Hematopoietic multipotent progenitor cell treated with erythropoietin and hydrocortisone succinate and interleukin-3 and kit ligand, for 6 days (in vitro differentiated cells): ENCODE results near the gene IL9.

ENCODE experiments used
- DNase-seq: peaks from one replicate; pipeline ENCODE4 v3.0.0-alpha.2; 2015

The IL9 gene

DNA sequence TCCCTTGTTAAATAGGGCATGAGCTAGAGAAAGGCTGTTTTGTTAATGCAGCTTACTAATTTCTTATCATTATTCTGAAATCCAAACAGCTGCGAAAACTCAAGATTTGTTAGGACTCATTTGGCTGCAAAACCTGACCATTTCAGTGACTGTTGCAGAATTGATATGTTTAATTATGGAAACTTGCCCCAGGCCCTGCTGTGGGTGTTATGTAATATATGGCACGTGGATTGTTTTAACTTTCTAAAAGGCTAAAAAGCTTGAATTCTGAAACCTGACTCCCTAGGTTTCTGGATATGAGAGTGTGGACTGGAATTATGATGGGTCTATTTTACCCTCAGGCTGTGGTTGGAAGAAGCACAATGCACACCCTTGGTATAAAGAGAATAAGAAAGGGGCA is 4.4 kb downstream of the IL9 start:
- DNase-seq: no peak

DNA sequence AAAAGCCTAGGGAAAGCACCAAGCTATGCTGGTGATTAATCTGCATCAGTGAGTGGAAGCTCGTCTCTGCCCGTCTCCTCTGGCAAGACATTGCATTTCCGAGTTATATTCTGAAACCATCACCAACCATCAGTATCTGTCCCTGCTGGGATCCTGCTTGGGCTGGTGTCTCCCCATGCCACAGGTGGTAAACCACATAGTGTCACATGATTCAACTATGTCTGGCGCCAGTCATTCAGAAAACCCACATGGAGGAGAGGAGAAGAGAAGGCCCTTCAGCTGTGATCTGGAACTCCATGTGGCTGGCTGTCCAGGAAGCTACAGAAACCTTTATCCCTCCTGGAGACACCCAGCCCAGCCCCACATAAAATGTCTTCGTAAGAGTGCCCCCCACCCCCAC is 4.8 kb downstream of the IL9 start:
- DNase-seq: no peak

DNA sequence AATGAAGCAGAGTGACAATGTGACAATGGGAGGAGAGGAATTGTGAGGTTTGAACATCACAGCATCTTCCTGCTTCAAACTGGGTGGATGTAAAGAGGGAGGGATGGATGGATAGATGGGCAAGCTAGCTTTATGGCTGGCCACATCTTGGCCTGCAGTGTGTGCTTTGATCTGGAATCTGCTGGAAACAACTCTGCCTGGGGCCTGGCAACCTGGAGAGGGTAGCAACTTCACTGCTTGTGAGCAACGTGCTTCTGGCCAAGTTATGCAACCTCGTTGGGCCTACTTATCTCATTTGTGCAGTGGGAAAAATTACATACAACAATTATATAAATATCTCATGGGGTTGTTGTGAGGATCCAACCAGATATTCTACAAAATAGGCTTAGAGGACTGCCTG is 5.3 kb downstream of the IL9 start:
- DNase-seq: no peak

DNA sequence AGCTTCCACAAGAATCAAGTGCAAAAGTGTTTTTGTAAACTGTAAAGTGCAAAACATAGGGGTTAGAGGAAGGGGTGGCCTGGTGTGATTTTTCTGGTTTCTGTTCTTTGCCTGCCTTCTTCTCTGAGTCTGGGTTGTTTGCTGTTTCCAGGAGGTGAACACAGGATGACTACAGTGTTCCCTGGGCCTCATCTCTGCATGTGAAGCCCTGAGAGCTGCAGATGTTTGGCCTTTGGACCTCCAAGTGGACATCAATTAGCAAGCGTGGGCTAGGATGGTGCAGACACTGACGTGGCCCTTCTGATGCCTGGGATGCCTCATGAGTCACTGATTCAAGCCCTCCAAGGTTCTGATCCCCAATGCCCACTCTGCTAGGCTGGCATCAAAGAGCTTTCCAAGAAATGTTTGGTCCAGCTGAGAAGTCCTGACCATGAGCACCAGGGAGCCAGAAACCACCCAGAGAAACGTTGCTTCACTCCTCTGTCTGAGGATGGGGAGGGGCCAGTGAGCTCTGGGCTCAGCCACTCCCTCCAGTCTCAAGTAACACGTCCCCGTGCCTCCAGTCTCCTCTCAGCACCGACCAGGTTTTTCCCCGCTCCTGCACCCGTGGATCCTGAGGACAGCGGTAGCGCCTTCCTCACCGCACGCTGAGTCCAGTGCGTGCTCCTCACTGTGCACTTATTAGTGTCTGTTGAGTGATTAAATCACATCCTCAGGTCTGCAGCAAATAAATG is 7.6 kb downstream of the IL9 start:
- DNase-seq: no peak

DNA sequence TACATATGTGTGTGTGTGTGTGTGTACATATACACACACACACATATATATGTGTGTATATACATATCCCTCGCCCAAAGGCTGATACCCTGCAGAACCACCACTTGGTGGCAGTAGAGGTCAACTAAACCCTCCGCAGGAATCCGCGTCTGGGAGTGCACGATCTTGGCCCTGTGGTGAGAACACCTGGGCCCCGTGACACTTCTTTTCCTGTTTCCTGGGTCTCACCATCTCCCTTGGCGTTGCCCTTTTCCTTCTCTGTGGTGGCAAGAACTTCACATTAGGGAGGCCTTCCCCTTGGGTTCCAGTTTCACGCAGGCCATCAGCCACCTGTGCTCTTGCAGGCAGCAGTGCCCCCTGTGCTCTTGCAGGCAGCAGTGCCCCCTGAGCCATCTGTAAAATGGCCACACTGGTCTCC is 8.2 kb downstream of the IL9 start:
- peak; percentile 87 for DNase-seq

DNA sequence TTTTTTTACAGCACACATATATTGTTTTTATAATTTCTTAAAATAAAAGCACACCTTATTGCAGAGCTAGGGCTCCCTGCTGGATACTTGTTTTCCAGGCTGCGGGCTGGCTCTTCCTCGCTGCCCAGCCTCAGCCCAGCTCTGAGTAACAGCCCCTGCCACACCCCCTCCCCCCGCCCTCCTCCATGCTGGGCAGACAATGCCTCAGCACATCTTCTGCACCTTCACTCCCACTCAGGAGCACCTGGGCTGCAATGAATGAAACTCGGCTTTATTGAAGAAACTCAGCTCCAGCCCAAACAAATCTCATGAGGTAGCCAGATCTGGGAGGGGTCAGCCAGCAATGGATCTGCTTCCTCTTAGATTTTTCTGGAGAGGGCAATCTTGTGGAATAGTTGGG is 9.5 kb downstream of the IL9 start:
- no peak for DNase-seq

DNA sequence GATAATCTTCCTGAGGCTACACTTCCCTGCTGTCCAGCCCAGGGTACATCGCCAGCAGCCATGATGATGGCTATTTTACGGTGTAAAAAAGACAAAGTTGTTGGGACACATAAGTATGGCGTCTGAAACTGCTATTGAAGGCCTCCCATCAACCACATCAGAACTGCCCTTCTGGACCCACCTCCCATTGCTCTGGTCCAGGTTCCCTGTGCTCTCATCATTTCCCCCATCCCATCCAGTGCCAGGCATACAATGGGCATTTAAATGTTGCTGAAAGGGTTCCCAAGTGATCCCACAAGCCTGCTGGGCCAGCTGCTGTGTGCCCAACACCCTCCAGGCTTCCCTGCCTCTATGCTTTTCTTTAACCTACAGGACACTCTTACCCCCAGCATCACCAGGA is 10.6 kb downstream of the IL9 start:
- DNase-seq: no peak

DNA sequence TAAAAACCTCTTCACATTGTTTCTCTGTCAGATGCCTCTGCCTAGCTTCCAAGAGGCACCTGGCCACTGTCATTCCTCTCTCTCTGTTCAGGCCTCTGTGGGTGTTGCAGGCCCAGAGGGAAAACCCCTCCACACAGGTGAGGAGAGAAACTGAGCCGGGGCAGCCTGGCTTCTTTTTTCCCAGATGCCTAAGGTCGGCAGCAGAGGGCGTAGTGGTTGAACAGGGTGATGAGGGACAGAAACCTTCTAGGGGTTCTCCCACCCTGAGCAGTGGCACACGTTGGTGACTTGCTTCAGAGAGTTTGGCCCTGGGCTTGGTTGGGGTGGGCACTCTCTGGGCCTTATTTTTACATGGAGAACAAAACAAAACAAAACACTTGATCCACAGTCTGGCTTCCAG is 12.2 kb downstream of the IL9 start:
- DNase-seq: peak; percentile 27

DNA sequence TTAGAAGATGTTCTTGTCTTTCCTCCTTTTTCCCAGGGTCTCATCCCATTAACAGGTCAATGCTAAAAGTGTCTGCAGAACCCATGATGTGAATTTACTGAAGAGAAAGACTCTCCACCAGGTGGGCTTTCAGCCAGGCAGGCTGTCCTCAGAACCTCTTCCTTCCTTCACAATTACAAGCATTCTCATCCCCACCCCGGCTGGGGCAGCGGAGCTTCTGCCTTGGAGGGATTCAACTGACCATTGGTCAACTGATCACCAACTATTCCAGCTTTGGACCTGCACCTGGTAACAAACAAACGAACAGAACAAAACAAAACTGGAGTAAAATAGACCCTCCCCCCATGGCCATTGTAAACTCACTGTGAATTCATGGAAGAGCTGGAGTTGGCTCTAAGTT is 12.6 kb downstream of the IL9 start:
- no peak for DNase-seq

DNA sequence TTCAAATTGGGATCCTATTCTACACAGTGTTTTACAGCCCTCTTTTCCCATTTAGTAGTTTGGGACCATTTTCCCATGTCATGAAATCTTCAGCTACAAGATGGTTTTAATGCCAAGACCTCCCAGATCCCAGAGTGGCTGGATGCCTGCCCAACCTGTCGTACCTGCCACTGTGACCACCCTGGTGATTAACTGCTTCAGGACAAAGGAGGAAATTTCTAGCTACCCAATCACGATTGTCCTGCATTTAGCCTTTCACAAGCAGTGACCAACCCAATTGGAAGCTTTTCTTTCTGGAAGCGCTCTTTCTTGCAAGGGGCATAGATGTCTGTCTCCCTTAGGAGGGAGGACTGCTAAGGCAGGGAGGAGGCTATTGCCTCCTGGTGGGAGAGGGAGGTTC is 13.8 kb downstream of the IL9 start:
- no peak for DNase-seq

DNA sequence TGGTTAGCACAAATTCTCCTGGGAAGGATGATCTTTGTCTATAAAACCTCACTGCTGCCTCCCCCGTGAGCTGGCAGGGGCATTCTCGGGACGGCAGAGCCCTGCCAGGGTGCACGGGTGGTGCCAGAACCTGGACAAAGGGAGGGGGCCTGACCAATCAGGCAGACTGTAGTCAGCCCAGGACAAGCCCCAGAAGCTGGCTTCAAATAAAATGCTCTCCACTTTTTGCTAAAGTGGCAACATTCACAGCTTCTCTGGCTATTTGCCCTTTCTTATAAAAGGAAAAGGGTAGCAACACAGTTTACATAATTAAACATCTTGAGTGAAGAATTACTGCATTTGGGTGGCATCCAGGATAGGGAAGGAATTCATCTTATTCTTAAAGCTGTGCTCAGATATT is 14.4 kb downstream of the IL9 start:
- DNase-seq: no peak

DNA sequence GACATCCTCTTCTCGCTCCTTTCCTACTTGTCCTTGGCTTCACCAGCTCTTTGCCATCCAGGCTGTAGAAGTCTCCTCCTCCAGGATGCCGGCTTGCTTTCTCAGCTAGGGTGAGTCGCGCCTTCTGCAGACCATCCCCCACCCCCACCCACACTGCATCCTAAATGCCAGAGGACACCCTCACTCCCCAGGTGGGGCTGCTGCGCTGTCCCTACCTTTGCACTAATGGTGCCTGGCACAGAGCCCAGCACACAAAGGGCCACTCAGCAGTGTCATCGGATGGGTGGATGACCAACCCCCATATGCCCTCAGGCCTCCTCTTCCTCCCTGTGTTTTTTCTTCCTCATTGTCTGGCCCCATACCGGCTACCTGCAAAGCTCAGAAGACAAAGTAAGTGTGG is 14.8 kb downstream of the IL9 start:
- DNase-seq: no peak

DNA sequence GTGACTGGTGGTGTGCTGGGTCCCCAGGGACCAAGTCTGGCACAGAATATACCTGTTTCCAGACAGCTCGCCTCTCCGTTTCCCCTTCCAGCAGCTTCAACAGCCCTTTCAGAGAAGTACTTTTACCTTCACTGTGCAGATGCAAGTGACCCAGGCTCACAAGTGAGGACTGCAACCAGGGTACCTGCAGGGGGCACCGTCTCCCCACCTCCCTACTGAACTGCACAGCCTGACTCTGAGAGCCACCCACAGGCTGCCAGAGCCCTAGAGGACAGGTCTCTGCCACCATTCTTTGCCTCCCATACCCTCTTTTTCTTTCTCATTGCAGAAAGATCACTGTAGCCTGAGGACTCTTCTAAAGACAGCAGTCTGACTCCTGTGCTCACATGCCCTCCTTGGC is 15.4 kb downstream of the IL9 start:
- DNase-seq: peak; percentile 51

DNA sequence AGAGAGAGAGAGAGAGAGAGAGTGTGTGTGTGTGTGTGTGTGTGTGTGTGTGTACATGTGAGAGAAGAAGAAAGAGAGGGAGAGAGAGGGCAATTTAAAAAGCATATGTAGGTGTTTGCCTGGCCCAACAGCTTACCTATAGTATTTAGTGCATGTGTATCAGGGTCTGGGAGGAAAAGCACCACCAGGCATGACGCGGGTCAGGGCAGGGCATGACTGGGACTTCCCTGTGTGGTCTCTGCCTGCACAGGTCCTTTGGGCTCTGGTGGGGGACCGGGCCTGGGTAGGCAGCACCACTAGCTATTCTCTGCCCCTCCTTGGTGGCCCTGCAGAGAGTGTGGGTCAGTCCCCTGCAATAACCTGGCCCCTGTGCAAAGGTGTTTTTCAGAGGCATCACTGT is 16.1 kb downstream of the IL9 start:
- DNase-seq: no peak

DNA sequence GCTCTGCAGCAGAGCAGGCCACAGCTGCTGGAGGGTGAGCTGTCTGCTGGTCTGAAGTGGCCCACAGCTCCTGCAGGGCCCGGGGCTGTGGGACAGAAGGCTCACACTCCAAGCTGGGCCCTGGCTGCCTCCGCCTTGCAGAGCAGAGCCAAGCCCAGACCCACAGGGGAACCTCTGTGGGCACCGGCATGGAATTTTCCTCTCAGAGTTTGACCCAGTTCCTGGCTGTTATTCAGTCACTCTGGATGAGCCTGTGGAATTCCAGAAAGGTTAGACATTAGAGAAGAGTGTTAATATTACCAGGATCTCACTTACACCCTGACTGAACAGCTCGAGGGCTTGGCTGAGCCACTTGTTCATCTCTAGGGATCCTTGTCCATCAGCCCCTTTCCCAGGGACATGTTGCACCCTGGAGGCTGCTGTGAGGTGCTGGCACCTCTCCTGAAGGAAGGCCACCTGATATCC is 17.5 kb downstream of the IL9 start:
- no peak for DNase-seq

DNA sequence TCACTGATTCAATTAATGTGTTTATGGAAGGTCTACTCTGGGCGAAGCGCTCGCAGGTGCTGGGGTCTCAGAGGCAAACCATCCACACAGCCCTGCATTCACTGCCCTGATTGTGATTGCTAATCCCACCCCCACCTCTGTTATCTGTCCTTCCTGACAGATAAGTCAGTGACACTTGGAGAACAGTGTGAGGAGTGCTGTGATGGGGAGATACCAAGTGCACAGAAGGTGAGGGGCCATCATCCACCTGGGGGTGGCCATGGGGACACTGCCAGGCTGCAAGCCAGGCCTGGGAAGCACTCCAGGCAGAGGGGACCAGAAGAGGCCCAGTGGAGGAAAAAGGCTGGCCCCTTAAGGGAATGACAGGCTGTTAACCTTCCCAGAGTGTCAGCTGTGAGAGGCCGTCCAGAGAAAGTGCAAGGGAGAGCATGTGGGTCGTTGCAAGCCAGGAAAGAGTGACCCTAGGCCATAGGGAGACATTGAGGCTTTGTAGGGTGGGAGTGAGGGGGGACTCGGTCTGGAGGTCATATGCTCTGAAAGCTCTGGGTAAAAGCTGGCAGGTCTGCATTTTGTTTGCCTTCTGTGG is 18.0 kb downstream of the IL9 start:
- DNase-seq: no peak

DNA sequence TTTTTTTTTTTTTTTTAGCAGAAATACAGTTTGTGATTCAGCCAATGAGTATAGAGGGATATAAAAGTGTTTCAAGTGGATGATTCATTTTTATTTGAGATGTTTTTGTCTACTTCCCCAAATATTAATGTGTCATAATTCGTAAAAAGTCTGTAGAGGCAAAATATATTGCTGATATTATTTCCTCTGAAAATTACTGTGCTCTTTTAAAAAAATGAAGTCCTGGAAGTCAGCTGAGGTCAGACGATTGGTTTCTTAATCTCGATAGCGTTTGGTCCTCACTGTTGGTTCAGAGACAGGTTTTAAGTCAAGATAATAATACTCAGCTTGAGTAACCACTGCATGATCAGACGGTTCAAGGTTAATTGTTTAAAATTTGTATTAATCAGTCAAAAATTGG is 19.5 kb downstream of the IL9 start:
- DNase-seq: peak; percentile 62

DNA sequence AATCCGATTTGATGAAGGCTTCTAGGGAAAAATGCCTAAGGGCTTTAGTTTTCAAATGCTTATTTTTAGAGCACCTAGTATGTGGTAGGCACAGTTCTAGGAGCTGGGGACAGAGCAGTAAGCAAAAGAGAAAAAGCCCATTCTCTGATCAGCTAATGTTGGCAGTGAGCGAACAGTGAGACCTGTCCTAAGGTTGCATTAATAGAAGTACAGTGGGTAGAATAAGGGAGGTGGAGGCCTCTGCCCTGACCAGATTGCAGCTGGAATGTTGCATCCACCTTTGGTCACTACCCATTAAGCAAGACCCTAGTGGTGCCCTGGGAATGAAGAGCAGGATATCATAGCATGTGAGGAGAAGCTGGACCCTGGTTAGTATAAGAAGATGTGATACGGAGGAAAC is 20.1 kb downstream of the IL9 start:
- no peak for DNase-seq

DNA sequence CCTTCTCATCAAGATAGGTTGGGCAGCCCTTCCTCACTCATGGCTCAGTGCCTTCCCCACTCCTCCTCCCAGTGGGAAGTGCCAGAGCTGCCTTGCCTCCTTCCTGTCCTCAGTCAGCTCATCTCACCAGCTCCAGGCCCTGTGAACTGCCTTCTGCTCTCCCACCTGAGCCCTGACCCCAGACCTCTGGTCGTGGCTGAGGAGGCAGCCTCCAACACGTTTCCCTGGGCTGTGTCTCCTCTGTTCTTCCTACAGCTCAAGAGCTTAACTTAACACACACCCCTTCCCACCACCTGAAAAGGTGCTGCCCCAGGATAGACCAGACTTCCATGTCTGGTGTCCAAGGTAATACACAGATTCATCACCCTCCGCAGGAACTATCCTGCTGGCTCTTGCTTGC is 21.2 kb downstream of the IL9 start:
- no peak for DNase-seq

DNA sequence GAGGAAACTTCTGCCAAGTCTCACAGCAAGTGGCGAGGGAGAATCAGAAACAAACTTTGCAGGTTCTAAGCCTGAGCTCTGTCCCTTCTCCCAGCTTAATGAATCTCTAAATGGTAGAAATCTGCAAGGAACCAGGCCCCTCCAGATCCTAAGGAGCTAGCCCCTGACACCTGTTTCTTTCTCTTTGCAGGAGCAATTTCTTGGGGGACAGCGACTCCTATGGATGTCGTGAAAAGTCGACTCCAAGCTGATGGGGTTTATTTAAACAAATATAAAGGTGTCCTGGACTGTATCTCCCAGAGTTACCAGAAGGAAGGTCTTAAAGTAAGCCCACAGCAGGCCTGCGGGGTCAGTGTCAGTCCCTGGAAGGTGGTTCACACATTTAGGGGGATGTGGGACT is 21.8 kb downstream of the IL9 start:
- no peak for DNase-seq

DNA sequence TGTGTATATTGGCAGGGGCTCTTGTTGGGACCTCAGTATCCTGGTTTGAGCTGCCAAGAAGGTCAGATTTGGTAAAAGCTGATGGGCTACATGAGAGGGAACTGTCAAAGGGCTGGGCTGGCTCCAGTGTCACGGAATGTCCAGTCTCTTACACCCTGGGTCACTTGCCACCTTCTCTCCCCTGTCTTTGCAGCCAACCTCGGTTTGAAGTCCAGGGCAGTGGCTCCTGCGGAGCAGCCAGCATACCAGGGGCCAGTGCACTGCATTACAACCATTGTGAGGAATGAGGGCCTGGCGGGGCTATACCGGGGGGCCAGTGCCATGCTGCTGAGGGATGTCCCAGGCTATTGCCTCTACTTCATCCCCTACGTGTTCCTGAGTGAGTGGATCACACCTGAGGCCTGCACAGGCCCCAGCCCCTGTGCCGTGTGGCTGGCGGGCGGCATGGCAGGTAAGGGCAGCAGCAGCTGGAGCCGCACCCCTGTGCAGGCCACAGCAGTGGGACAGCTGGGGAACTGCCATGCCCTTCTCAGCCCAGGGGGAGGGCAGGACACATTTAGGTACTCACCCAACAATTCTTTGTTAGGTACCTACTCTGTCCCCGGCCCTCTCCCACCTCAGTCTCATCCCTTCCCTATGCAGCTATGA is 24.2 kb downstream of the IL9 start:
- DNase-seq: no peak

DNA sequence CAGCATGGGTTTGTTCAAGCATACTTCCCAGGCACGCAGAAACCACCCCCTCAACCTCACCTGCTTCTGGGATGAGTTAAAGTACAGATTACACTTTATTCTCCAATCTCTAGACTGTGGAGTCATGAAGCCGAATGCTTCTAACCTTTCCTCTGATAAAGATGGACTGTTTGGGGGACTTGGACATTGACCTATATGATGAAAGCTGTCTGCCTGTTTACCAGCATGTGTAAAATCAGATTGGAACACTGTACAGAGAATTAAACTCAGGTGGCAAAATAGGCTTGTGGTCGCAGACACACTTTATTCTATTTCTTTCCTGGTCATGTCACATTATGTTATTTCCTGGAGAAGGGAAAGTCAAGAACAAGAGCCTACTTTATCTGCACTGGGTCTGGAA is 25.7 kb downstream of the IL9 start:
- no peak for DNase-seq

DNA sequence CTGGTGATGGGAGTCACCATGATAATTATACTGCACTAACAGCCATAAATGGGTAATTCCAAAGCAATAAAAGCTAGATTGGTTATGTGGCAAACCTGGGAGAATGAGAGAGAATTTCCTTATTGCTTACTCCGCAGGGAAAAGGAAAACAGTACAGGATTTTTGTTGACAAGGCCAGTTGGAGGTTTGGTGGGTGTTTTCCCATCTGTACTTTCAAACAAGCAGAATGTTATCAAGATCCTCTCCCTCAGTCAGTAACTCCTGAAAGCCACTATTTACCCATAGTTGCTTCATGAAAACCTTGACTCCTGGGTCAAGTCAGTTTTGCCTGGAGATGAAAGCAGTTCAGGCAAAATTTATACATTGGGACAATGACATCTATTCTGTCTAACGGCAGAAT is 26.4 kb downstream of the IL9 start:
- no peak for DNase-seq

DNA sequence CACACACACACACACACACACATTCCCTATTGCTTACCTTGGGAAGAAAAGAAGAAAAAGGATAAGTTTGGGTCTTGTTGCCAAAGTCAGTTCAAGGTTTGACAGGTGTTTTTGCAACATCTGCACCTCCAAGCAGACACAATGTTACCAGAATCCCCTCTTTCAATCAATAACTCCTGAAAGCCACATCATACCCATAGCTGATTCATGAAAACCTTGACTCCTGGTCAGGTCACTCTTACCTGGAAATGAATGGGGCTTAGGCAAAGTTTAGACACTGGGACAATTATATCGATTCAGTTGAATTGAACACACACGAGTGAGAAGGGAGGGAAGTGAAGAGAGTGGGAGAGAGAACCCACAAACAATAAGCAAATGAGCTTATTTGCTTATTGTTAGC is 27.0 kb downstream of the IL9 start:
- no peak for DNase-seq

DNA sequence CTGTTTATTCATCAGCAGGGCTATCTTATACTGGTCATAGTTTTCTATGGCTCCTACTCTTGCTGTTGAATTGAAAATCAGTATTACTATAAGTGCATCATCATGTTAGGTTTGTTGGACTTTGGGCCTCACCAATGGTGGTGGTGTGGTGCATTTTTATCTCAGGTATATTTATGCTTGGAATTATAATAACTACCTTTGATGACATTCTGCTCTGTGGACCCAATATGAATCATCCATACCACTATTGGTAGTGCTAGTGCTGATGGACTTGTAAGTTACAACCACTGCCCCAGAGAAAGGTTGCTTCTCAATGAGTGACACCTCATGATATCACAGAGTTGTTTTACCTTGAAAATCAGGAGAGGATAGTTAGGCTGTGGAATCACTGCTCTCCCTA is 28.0 kb downstream of the IL9 start:
- DNase-seq: no peak
